Astrocyte (in vitro differentiated cells and primary cell): ENCODE results near the gene ABCC1. TPM values are rescaled to one million over a fixed set of nuclear protein-coding genes. Genes with fewer than 3 reads are reported as not detected.

Experiments used
- DNase-seq: peaks from one replicate; pipeline ENCODE4 v3.0.0-alpha.2; 2010; ENCODE audit warnings: low read depth
- FAIRE-seq: peaks from 2 replicates; lab custom pipeline; 2011; peaks lifted over from hg19 to GRCh38; lab: Jason Lieb, UNC
- H2AFZ ChIP-seq: 2 replicates; pipeline ENCODE4 v1.6.0; 2012; ENCODE audit warnings: low read depth, low read length, inconsistent platforms
- H3K27ac ChIP-seq: 2 replicates; pipeline ENCODE4 v1.5.1; 2011; ENCODE audit warnings: low read depth, low read length, inconsistent platforms
- H3K27me3 ChIP-seq: 2 replicates; pipeline ENCODE4 v1.6.0; 2011; ENCODE audit warnings: low read length, inconsistent platforms; ENCODE audit not compliant: insufficient read depth
- H3K36me3 ChIP-seq: 2 replicates; pipeline ENCODE4 v1.5.1; 2011; ENCODE audit warnings: low read length, inconsistent platforms; ENCODE audit not compliant: insufficient read depth
- H3K4me1 ChIP-seq: 2 replicates; pipeline ENCODE4 v1.5.1; 2011; ENCODE audit warnings: low read length, inconsistent platforms; ENCODE audit not compliant: insufficient read depth
- H3K4me2 ChIP-seq: 2 replicates; pipeline ENCODE4 v1.6.0; 2012; ENCODE audit warnings: low read length, inconsistent platforms
- H3K4me3 ChIP-seq: 2 replicates; pipeline ENCODE4 v1.5.1; 2011; ENCODE audit warnings: low read depth, mild to moderate bottlenecking, low read length, inconsistent platforms; ENCODE audit not compliant: insufficient read depth
- H3K79me2 ChIP-seq: 2 replicates; pipeline ENCODE4 v1.6.0; 2012; ENCODE audit warnings: mild to moderate bottlenecking, low read length, inconsistent platforms; ENCODE audit not compliant: insufficient read depth
- H3K9ac ChIP-seq: 2 replicates; pipeline ENCODE4 v1.6.0; 2012; ENCODE audit warnings: mild to moderate bottlenecking, low read length, inconsistent platforms
- H3K9me3 ChIP-seq: 2 replicates; pipeline ENCODE4 v1.5.1; 2012; ENCODE audit warnings: low read depth, mild to moderate bottlenecking, low read length, inconsistent platforms; ENCODE audit not compliant: insufficient read depth
- H4K20me1 ChIP-seq: 2 replicates; pipeline ENCODE4 v1.6.0; 2012; ENCODE audit warnings: low read length, inconsistent platforms; ENCODE audit not compliant: insufficient read depth
- H3K27ac Mint-ChIP-seq: one replicate; pipeline ENCODE4 v1.8.0; 2021; ENCODE audit warnings: mild to moderate bottlenecking, mixed read lengths; ENCODE audit not compliant: unreplicated experiment
- H3K27me3 Mint-ChIP-seq: one replicate; pipeline ENCODE4 v1.8.0; 2021; ENCODE audit warnings: low read depth, mixed read lengths; ENCODE audit not compliant: unreplicated experiment
- H3K36me3 Mint-ChIP-seq: one replicate; pipeline ENCODE4 v1.8.0; 2021; ENCODE audit warnings: low read depth, mixed read lengths; ENCODE audit not compliant: unreplicated experiment
- H3K4me1 Mint-ChIP-seq: one replicate; pipeline ENCODE4 v1.8.0; 2021; ENCODE audit warnings: low read depth, mixed read lengths; ENCODE audit not compliant: unreplicated experiment
- H3K4me3 Mint-ChIP-seq: one replicate; pipeline ENCODE4 v1.8.0; 2021; ENCODE audit warnings: mild to moderate bottlenecking, moderate library complexity, mixed read lengths; ENCODE audit not compliant: unreplicated experiment
- H3K9me3 Mint-ChIP-seq: one replicate; pipeline ENCODE4 v1.8.0; 2021; ENCODE audit warnings: mild to moderate bottlenecking, mixed read lengths; ENCODE audit not compliant: unreplicated experiment
- CTCF ChIP-seq: IDR thresholded peaks from 2 replicates; pipeline ENCODE4 v1.5.1; 2011; ENCODE audit warnings: low read depth, mild to moderate bottlenecking, inconsistent platforms, low read length, moderate library complexity; ENCODE audit not compliant: insufficient read depth
- EZH2 ChIP-seq: IDR thresholded peaks from 2 replicates; pipeline ENCODE4 v1.6.1; 2012; ENCODE audit warnings: mild to moderate bottlenecking, low read length, inconsistent platforms; ENCODE audit not compliant: insufficient read depth
- total RNA-seq: library from RNA; stranded (reverse); gene quantifications from 2 replicates; pipeline ENCODE4 v1.2.1, GENCODE V29; 2021

Gene ABCC1
- total RNA-seq, 1 donor from 2014 or later: 42.1 TPM

- H3K27me3 ChIP-seq: no peaks in the 10 kb centered on the region
- TF ChIP-seq EZH2: no peak
- TF ChIP-seq CTCF: no peak
- no peak overlapping the region for H2AFZ ChIP-seq
- peaks cover 2% of the 10 kb centered on the region for H3K27me3 Mint-ChIP-seq
- H3K9me3 ChIP-seq: no peaks in the 10 kb centered on the region
- H3K4me1 Mint-ChIP-seq: peaks cover 5% of the 10 kb centered on the region
- peaks cover 5% of the 10 kb centered on the region for H3K9me3 Mint-ChIP-seq
- H3K36me3 Mint-ChIP-seq: no peaks in the 10 kb centered on the region
- no peak overlapping the region for H3K27ac Mint-ChIP-seq
- H3K4me2 ChIP-seq: no peak overlapping the region
- FAIRE-seq (no peak), DNase-seq (no peak)
- H3K27ac ChIP-seq: no peak overlapping the region
- no peak overlapping the region for H3K4me3 ChIP-seq
- H3K4me3 Mint-ChIP-seq: no peak overlapping the region
- no peaks in the 10 kb centered on the region for H4K20me1 ChIP-seq
- H3K4me1 ChIP-seq: peaks cover 4% of the 10 kb centered on the region
- no peak overlapping the region for H3K9ac ChIP-seq
- no peaks in the 10 kb centered on the region for H3K36me3 ChIP-seq
- H3K79me2 ChIP-seq: no peaks in the 10 kb centered on the region
These were observed 30.1 kb upstream of the ABCC1 start for GRCh38 chr16:15919331-15919730.

GRCh38 chr16:15924996-15925395, 24.4 kb upstream of the ABCC1 start:
- no peak overlapping the region for H3K27ac ChIP-seq
- no peaks in the 10 kb centered on the region for H4K20me1 ChIP-seq
- H3K4me1 Mint-ChIP-seq: peaks cover 3% of the 10 kb centered on the region
- TF ChIP-seq EZH2 (no peak), CTCF (no peak)
- FAIRE-seq: no peak
- no peak for DNase-seq
- H2AFZ ChIP-seq: no peak overlapping the region
- no peak overlapping the region for H3K4me3 ChIP-seq
- H3K36me3 Mint-ChIP-seq: no peaks in the 10 kb centered on the region
- H3K4me1 ChIP-seq: peaks cover under 1% of the 10 kb centered on the region
- H3K36me3 ChIP-seq: no peaks in the 10 kb centered on the region
- H3K9ac ChIP-seq: no peak overlapping the region
- no peak overlapping the region for H3K4me3 Mint-ChIP-seq
- no peak overlapping the region for H3K27ac Mint-ChIP-seq
- no peaks in the 10 kb centered on the region for H3K27me3 ChIP-seq
- no peaks in the 10 kb centered on the region for H3K9me3 ChIP-seq
- no peak overlapping the region for H3K4me2 ChIP-seq
- no peaks in the 10 kb centered on the region for H3K27me3 Mint-ChIP-seq
- H3K79me2 ChIP-seq: no peaks in the 10 kb centered on the region
- H3K9me3 Mint-ChIP-seq: no peaks in the 10 kb centered on the region

GRCh38 chr16:15925631-15926030, 23.8 kb upstream of the ABCC1 start:
- no peak overlapping the region for H3K4me3 Mint-ChIP-seq
- DNase-seq: no peak
- Histone ChIP-seq H3K27ac (no peak overlapping the region), H3K9ac (no peak overlapping the region), H3K4me2 (no peak overlapping the region), H3K4me3 (no peak overlapping the region), H3K27me3 (no peaks in the 10 kb centered on the region), H2AFZ (no peak overlapping the region), H4K20me1 (no peaks in the 10 kb centered on the region), H3K4me1 (no peaks in the 10 kb centered on the region), H3K79me2 (no peaks in the 10 kb centered on the region), H3K9me3 (no peaks in the 10 kb centered on the region), H3K36me3 (no peaks in the 10 kb centered on the region)
- TF ChIP-seq EZH2 (no peak), CTCF (no peak)
- no peaks in the 10 kb centered on the region for H3K4me1 Mint-ChIP-seq
- H3K27ac Mint-ChIP-seq: no peak overlapping the region
- H3K36me3 Mint-ChIP-seq: no peaks in the 10 kb centered on the region
- no peak for FAIRE-seq
- no peaks in the 10 kb centered on the region for H3K9me3 Mint-ChIP-seq
- H3K27me3 Mint-ChIP-seq: no peaks in the 10 kb centered on the region
